NCI-H82 (cell line): ENCODE measurements around the gene DYRK1A.

Experiments
- DNase-seq: peaks from one replicate; lab custom pipeline; 2025; lab: John Stamatoyannopoulos, UW

The DYRK1A gene

GRCh38 chr21:37566790-37567615 lies 200.4 kb downstream of the DYRK1A start:
- DNase-seq: no peak

- no peak for DNase-seq
These were observed 201.8 kb downstream of the DYRK1A start for GRCh38 chr21:37568415-37568814.

GRCh38 chr21:37568916-37569315 lies 202.3 kb downstream of the DYRK1A start:
- DNase-seq: no peak

GRCh38 chr21:37571442-37571841 lies 204.9 kb downstream of the DYRK1A start:
- no peak for DNase-seq

GRCh38 chr21:37574316-37574715 lies 207.7 kb downstream of the DYRK1A start:
- no peak for DNase-seq

GRCh38 chr21:37574751-37575150 lies 208.2 kb downstream of the DYRK1A start:
- no peak for DNase-seq

- DNase-seq: no peak
These were observed 209.0 kb downstream of the DYRK1A start for GRCh38 chr21:37575580-37575979.
